GM19025 (cell line): ENCODE data around the gene KMT5B.

Source experiments
- ATAC-seq: cut with Tn5 transposase; IDR thresholded peaks from one replicate; pipeline ENCODE4 v1.9.1; 2021; ENCODE audit warnings: mild to moderate bottlenecking, low read depth, moderate library complexity; ENCODE audit not compliant: unreplicated experiment

KMT5B gene

DNA sequence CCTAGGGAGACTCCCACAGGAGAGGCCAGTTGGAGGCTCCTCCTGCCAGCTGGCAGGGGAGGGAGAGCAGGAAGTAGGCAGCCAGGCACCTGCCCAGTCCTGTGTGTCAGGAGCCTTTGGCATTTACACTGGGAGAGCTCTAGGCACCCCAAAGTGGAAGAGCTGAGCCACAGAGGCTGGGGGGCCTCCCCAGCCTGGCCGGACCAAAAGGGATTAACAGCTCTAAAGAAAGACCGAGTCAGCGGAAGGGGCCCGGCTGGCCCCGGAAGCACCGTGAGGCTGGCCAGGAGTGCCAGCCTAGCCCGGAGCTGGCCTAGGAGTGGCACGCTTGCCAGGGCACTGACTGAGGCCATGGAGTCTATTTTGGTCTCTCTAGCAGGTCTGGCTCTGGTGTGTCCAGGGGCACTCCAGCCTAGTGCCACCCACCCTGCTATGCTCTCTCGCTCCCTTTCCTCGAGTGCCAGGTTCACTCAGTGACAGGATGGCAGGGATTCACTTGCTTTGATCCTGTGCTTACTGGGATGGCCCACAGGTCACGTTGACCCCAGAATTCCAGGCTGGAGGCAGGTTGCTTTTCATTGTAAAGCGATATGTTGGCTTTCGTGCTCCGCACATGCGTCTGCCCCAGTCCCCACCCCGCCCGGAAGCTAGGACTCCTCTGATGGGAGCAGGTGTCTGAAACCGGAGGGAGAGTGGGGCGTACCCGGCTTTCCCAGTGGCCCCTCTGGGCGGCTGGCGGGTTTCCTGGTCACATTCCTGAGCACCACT is 3.3 kb upstream of the KMT5B start:
- ATAC-seq, result no peak

DNA sequence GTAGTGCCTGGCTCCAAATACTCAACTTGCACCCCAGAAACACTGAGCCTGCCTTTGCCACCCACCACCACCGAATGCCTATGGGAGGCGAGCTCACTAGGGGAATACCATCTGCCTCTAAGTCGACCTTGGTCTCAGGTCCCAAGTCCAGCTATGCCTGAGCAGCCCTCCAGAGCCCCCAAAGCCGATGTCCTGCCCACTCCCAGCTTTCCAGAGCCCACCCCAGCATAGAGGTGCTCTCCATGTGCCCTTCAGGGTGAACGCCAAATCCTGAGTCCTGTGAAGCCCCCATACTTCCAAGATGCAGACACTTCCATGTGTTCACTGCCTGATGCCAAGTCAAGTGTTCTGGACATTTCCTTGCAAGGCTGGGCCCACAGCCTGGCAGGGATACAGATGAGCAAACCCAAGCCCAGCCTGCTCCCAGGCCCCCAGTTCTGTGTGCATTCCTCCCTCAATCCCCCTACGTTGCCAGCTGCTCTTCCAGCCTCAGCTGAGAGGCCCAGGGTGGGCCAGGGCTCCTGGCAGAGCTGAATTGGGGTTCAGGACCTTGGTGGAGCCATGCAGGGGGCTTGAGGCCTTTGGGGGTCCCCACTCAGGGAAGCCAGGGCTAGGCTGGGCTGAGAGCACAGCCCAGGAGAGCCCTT is 2.6 kb upstream of the KMT5B start:
- no peak for ATAC-seq

DNA sequence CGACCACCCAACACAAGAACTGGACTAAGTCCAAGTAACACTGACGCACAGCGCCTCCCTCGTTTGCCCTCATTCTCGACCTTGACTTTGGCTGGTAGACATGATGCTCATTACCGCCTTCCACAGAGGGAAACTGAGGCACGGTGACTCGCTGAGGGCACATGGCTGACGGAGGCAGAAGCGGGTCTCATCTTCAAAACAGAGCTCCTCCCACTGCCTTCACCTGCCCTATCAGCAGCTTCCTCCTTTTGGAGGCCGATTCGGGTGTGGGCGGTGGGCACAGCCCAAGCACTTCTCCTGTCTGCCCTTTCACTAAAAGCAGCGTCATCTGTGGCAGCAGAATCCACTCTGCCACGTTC is 2.0 kb upstream of the KMT5B start:
- no peak for ATAC-seq

DNA sequence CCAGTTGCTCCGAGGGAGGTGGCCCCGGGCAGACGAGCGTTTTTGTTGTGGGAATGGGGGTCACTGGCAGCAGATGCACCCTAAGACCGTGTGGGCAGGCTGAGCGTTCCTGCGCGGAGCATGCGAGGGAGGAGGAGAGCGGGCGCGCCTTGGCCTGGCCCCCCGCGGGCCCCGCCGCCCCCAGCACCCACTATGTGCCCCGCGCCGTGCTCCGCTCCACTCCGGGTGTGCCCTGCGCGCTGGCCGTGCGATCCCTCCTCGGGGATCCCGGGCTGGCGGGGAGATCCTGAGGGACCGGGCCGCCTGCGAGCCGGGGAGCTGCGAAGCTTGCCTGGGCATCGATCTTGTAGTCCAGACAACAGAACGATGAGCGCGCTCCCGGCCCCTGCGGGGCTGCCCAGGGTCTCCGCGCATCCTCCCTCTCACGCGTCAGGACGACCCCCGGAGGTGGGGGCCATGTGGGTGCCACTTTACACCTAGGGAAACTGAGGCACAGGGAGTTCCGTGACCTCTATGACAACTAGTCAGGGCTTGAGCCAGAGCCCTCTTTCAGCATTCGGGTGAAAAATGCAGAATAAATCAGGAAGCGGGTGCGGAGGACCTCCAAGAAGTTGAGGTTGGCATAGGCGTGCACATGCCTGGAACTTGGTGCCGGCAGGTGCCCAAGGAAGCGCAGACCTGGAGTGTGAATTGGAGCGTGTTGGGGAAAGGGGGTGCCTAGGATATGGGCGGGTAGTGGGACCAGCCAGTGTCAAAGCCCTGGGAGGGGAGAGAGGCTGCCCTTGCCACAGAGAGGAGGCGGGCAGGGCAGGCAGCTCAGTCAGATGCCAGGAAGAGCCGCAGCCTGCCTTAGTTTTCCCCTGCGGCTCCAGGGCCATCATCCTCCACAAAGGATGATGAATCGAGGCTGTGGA is 1.3 kb upstream of the KMT5B start:
- no peak for ATAC-seq

DNA sequence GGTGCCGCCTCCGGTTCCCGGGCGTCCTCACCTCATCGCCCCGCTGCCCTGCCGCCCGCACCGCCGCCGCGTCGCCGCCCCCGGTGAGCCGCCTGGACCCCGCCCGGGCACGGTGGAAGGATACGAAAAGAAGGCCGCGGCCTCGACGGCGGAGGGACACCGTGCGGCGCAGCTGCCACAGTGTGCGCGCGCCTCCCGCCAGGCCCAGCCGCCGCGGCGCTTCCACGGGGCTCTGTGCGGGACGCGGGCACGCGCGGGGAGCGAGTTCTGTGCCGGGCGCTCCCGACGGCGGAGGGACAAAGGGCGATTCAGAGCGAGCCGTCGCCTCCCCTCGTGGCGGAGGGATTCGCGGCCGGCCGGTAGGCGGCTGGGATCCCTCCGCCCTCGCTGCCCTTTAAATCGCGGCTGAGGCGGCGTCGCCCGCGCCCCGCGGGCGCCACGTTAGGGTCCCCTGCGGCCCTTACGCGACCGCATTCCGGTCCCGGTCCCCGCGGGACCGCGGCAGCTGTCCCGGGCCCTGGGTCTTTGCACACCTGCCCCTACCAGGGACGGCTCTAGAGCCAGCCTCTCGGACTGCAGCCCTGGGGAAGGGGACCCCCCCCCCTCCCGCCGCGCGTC is 568 bp upstream of the KMT5B start:
- peak; percentile 45 for ATAC-seq

DNA sequence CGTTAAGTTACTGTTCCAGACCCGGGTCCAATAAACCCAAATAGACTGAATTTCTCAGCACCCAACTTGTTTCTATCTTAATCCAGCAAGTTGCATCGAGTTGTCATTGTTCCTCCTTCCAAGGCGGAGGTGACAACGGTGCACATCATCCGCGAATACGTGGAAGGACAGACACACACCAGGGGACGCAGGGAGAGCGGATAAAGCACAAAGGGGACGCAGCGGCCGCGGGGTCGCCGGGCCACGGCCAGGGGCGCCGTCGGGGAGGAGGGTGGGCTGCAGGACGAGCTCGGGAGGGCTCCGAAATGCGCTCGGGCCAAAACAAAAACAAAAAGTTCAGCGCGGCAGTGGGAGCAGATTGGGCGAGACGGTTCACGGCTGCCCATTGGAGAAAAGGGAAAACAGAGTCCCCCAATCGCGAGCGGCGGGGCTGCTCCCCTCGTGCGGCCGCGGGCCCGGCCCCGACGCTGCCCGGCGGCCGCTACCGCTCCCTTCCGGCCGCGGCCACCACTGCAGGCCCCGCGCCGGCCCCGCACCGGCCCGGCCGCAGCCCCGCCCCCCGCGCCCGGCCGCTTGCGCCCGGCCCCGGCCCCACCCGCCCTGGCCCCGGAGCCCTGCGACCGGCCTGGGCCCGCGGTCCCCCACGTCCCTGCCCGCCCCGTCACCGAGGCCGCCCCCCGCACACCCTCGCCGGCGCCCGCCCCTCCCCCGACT is 518 bp downstream of the KMT5B start:
- ATAC-seq, result peak; percentile 50

DNA sequence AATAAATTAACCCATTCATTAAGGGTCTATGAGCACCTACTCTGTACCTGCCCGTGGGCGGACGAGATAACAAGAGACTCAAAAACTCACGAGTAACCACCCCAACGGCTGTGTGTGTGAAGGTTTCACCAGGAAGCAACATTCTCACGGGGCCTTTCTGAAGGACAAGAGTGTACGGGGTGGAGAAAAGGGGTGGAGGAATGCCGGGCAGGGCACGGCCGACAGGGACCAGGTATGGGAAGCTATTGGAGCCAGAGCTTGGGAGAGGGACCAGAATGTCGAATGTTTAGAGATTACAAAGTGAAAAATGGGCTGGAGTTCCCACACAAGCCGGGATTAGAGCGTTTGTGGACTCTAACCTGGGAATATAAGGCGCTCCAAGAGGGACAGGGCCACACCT is 1.6 kb downstream of the KMT5B start:
- ATAC-seq, result no peak

DNA sequence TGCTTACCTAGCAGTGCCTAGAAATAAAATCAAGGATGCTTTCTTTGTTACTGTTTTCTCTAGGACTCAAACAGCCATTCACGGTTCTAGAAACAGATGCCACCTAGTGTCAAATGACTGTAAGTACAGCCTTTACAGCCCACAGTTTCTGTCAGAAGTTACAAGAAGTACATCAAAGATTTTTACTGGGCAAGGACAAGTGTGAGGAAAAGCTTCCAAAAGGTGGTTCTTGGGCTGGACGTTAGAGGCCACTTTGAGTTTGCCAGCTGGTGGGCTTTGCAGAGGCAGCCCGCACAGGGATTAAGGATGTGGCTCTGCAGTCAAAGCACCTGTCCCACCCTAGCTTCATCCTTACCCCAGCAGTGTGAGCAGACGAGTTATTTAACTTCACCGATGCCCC is 6.9 kb downstream of the KMT5B start:
- no peak for ATAC-seq

DNA sequence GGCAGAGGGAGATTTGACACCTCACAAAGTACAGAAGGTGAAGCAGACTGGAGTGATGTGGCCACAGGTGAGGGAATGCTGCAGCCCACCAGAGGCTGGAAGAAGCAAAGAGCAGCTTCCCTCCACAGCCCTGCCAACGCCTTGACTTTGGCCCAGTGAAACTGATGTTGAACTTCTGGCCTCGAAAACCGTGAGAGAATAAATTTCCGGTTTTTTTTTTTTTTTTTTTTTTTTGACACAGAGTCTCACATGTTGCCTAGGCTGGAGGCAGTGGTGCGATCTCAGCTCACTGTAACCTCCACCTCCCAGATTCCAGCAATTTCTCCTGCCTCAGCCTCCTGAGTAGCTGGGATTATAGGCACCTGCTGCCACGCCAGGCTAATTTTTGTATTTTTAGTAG is 8.7 kb downstream of the KMT5B start:
- no peak for ATAC-seq

DNA sequence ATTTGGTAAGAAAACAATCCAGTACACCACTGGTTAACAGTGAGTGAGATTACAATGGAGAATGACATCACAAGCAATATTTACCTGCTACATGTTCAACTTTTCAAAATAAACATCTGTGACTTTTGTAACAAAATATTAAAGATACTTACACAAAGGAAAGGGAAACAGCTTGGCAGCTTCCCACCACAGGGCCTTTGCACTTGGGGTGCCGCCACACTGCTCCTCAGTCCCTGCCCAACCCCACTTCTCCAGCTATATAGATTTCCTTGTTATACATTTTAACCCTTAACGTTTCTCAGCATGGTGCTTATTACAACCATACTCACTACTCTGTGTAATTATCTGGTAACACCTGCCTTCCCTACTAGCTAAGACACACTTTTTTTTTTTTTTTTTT is 10.9 kb downstream of the KMT5B start:
- no peak for ATAC-seq

DNA sequence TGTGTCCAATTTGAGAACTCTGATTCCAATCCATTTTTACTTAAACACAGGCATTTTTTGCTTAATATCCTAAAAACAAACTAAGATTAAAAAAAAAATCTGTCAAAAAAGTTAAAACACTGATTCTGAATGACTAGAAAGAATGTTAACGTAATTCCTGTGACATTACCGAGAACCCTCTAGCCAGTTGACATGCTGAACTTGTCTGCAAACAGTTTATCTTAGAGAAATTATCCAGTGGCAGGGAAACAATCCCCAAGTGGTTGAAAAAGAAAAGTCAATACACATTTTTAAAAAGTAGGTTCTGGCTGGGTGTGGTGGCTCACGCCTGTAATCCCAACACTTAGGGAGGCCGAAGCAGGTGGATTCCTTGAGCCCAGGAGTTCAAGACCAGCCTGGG is 11.6 kb downstream of the KMT5B start:
- ATAC-seq, result no peak

DNA sequence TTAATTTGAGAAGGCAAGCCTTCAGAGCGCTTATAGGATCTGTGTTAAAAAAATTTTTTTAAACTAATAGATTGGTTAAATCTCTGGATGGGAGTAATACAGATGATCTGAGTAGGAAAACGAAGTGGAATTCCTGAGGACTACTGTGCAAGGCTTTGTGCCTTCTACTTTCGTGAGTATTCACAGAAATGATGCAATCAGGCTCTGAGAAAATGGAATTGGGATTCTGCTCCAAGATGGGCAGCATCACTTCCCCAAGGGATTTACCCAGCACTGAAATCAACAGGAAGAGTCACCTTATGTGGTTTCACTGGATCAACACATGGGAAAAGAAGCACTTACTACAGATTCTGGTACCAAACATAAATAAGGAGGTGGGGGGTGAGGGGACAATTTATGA is 12.5 kb downstream of the KMT5B start:
- no peak for ATAC-seq

DNA sequence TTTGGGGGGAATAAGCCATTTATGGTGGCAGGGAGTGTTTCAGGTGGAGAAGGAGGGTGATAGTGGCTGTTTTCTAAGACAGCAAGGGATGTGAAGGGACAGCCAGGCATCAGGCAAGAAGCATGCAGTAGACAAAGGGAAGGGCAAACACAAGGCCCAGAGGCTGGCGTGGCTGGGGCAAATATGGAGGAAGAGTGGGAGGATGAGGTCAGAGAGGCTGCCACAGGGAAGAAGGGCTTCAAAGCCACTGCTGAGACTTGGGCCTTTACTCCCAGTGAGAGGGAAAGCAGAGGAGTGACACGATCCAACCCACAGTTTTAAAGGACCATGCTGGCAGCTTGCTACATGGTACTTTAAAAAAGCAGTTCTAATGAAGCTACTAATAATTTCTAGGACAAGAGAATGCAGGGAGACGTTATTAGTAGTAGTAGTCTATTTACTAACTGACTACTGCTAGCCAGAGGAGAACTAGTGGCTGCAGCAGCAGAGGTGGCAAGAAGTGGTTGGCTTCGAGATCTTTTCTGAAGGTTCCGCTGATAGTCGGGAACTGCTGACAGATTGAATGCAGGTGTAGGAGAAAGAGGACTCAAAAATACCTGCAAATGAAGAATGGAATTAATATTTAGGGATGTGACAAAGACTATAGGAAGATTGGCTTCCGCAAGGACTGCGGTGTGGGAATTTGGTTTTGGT is 13.7 kb downstream of the KMT5B start:
- ATAC-seq, result no peak

DNA sequence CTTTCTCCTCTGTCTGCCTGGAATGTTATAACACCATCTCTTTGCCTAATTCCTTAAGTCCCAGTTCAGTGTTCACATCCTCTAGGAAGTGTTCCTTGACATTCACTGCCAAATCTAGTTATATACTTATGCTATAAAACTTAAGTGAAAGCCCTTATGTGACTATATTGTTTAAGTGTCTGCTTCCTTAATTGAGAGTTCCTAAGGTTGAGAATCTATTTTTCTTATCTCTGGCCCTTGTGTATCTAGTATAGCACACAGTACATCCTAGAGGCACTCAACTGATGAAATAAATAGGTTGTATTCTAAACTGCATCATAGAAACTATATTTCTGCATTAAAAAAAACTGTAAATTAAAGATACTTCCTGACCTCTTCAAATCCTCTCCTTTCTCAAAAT is 16.9 kb downstream of the KMT5B start:
- no peak for ATAC-seq

DNA sequence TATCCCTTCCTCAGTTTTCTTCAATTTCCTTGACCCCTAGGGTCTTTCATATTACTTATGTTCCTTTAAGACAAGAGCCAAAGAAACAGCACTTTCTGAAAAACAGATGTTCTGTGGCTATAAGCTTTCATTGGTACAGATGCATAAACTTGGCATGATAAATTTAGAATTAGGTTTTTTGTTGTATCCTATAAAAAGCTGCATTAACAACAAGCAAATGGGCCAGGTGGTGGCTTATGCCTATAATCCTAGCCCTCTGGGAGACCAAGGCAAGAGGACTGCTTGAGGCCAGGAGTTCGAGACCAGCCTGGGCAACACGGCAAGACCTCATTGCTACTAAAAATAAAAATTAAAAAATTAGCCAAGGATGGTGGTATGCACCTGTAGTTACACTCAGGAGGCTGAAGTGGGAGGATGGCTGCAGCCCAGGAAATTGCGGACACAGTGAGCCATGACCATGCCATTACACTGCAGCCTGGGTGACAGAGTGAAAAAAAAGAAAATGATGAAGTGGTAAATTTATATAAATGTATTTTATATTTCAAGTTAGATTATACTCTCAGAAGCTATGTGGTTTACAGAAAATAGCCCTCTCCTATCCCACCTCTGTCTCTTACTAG is 18.3 kb downstream of the KMT5B start:
- ATAC-seq, result no peak

DNA sequence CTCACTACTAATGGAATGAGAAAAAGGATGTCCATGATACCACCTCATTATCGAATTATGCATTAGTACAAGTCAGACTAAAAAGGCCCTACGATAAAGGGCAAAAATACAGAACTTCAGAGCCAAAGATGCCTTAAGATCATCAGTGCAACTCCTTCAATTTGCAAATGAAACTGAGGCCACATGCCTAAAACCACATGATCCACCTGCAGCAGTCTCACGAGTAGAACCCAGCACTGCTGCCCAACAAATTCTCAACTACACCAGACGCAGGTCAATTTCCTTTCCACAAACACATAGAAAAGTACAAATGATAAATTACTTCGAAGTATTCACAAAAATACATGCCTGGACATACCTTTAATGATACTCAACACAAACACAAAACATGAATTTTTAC is 20.1 kb downstream of the KMT5B start:
- ATAC-seq, result no peak

DNA sequence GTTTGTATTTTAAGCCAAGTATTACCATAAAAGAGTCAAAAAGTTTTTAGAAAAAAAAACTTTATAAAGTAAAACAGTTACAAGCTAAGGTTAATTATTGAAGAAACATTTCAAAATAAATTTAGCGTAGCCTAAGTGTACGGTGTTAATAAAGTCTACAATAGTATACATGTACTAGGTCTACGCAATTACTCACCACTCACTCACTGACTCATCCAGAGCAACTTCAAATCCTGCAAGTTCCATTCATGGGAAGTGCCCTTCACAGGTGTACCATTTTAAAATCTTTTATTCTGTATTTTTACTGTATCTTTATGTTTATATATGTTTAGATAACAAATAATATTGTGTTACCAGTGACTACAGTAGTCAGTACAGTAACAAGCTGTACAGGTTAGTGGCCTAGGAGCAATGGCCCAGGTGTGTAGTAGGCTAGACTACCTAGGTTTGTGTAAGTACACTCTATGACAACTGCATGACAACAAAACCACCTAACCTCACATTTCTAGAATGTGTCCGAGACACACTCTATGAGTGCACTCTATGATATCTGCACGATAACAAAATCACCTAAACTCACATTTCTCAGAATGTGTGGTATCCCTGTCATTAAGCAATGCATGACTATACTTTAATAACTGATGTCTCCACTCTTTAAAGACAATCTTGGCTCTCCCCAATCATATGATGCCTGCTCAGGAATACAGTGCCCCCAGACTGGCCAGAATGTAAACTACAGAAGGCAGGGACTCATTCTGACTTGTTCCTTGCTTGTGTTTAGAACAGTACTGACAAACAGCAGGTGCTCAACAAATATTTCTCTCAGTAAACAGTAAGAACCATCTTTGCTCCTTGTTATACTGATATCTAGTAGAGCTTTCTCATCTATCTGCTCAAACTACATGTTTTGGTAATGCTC is 21.2 kb downstream of the KMT5B start:
- ATAC-seq, result no peak

DNA sequence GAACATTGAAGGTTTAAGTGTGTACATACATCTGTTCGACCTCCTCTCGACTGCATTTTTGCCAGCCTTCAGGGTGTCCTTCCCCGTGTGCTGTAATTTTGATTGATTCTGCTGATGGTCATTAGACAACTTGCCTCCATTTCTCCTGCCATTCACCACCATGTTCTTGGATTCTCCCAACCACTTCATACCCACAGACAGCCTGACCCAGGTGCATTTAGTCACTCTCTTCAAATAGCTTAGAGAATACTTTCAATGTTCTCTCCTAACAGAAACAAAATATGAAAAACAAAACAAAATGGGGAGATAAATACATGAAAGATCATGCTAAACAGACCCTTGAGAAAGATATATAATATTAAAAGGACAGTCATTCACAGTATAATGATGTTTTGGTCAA is 23.2 kb downstream of the KMT5B start:
- ATAC-seq, result no peak
